Left kidney (tissue), 2 donors: ENCODE measurements around the gene OR6Y1. TPM values are rescaled to one million over a fixed set of nuclear protein-coding genes. Genes with fewer than 3 reads are reported as not detected.
A peak's percentile ranks its signal among the peaks of the same experiment; 100 is the strongest.

Experiments
- DNase-seq: peaks from one replicate; pipeline ENCODE4 v3.0.0-alpha.2; 2013
- polyA plus RNA-seq: library from polyadenylated mRNA; unstranded; fragments of 120-200 nt; gene quantifications from one replicate; pipeline ENCODE4 v1.2.1, GENCODE V29; 2013; ENCODE audit not compliant: insufficient read length

The OR6Y1 gene
- polyA plus RNA-seq, 1 donor = 0.15 TPM

DNA sequence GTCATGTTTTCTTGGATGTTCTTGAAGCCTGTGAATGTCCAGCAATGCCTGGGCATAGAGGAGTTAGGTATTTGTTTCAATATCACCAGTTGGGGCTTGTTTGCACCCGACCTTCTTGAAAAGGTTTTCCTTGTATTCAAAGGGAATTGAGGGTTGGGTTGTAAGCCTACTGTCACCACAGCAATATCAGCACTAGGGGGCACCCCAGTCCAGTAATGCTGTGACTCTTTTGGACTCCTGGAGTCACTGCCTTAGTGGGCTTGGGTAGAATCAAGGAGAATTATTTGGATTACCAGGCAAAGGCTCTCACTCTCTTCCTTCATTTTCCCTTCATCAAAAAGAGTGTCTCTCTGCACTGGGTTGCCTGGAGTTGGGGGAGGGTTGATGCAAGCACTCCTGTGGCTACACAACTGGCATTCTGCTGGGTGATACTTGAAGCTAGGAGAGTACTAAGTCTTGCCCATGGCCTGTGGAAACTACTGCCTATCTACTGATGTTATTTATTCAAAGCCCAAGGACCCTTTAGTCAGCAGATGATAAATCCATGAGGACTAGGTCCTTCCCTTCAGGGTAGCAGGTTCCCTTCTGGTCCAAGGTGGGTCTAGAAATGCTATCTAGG, 47.7 kb downstream of the OR6Y1 start:
- DNase-seq = no peak

- peak; percentile 11 for DNase-seq
These were observed 57.8 kb downstream of the OR6Y1 start for GRCh38 chr1:158496374-158496773.

DNA sequence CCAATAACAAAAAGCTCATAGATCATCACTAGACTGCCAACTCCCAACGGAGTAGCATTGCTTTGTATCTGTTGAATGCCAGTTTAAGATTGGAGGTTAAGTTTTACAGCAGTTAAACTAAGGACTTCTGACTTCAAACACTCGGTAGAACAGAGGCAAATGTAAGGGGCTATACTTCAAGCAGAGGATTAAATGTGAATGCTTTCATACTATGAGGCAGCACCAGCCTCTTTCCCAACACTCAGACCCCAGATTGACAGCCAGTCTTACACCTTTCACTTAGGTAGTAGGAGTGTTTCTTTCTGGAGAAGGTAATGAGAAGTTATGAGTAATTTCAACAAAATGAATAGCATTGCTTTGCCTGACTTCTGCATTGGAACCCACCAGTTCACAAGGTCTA, 59.4 kb downstream of the OR6Y1 start:
- no peak for DNase-seq

Other genes starting within 250 kb of the OR6Y1 start
- gene CD1B, start 222.9 kb downstream of the OR6Y1 start, polyA plus RNA-seq = not detected
- not detected for gene CD1E, start 200.5 kb downstream of the OR6Y1 start, polyA plus RNA-seq
- not detected for gene OR10T2, start 154.9 kb downstream of the OR6Y1 start, polyA plus RNA-seq
- gene OR10K2, start 128.2 kb downstream of the OR6Y1 start, polyA plus RNA-seq = not detected
- gene OR10K1, start 92.6 kb downstream of the OR6Y1 start, polyA plus RNA-seq = 0.03 TPM
- gene OR10R2, start 82.2 kb downstream of the OR6Y1 start, polyA plus RNA-seq = not detected
- not detected for gene OR6P1, start 16.2 kb upstream of the OR6Y1 start, polyA plus RNA-seq
- gene OR10X1, start 25.5 kb upstream of the OR6Y1 start, polyA plus RNA-seq = not detected
- gene OR10Z1, start 50.9 kb upstream of the OR6Y1 start, polyA plus RNA-seq = 0.05 TPM
- gene SPTA1, start 132.3 kb upstream of the OR6Y1 start, polyA plus RNA-seq = 0.90 TPM
- not detected for gene OR6K2, start 146.2 kb upstream of the OR6Y1 start, polyA plus RNA-seq
- 0.10 TPM for gene OR6K3, start 166.3 kb upstream of the OR6Y1 start, polyA plus RNA-seq
- gene OR6K6, start 200.3 kb upstream of the OR6Y1 start, polyA plus RNA-seq = not detected
- gene OR6N1, start 217.8 kb upstream of the OR6Y1 start, polyA plus RNA-seq = not detected
- not detected for gene OR6N2, start 226.8 kb upstream of the OR6Y1 start, polyA plus RNA-seq